ENCODE measurements around the gene BCLAF3. TPM values are rescaled to one million over a fixed set of nuclear protein-coding genes. Genes with fewer than 3 reads are reported as not detected.

The BCLAF3 gene
- total RNA-seq, 1 experiment from 2014 or later = 5.3 TPM

DNA sequence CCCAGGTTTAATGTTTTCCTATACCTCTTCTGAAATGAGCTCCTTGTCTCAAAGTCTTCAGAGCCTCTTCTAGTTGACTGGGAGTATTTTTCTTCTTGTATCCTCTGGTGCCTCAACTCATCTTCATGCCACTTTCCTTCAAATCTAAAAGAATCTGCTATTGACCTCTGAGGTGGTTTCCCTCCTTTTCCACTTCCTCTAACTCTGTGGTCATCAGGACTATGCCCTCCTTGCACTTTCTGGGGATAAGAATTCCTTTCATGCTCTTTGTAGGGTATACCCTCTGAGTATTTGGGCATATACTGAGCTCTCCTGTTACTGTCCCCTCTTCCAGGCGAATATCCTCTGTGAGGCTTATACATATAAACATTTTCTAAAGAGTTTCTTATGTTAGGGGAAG, 24.8 kb downstream of the BCLAF3 start:
- H4K20me1 ChIP-seq (ENCODE audit: insufficient read depth) = no peaks in the 10 kb centered on the region
- H3K27ac ChIP-seq (ENCODE audit: low read depth, low read length) = no peak overlapping the region
- TSS peak; percentile 55 for BruUV-seq (replicated peaks)
- RAD21 ChIA-PET (ENCODE audit: low non-redundant PET in 1 of 2, low total read pairs in 2 of 2, uncharacterized antibody in 2 of 2, unreplicated experiment in 2 of 2) = no interaction called here
- H3K4me3 ChIP-seq (replicated peaks in 1 of 2; ENCODE audit: low read depth in 1 of 2, low read length in 2 of 2) = no peak overlapping the region
- POLR2A ChIA-PET = no interaction called here
- no peak for DNase-seq (ENCODE audit: low read depth, low spot score)
- no peak for ATAC-seq
- H3K9me2 ChIP-seq (ENCODE audit: insufficient read depth) = no peaks in the 10 kb centered on the region
- H3K36me3 ChIP-seq (ENCODE audit: control insufficient read depth in 1 of 2, insufficient read depth in 2 of 2, low read length in 2 of 2) = no peaks in the 10 kb centered on the region; a peak in 1 of 4 replicates
- no peak overlapping the region for H2AFZ ChIP-seq (ENCODE audit: low read depth, low read length, poor library complexity, severe bottlenecking)
- H3K9me3 ChIP-seq (ENCODE audit: control insufficient read depth in 1 of 2, insufficient read depth in 1 of 2, low read depth in 1 of 2, low read length in 2 of 2) = no peaks in the 10 kb centered on the region
- H3K27me3 ChIP-seq (ENCODE audit: insufficient read depth, low read length) = no peaks in the 10 kb centered on the region
- H3K4me2 ChIP-seq (ENCODE audit: low read length) = no peak overlapping the region
- H3K9ac ChIP-seq (ENCODE audit: low read length) = no peak overlapping the region
- intact Hi-C loops (cut with micrococcal nuclease) = no loop called here
- TF ChIP-seq, protein P1, sequence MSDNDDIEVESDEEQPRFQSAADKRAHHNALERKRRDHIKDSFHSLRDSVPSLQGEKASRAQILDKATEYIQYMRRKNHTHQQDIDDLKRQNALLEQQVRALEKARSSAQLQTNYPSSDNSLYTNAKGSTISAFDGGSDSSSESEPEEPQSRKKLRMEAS (IDR thresholded peaks at IDR 0.05) = no peak
- TF ChIP-seq, protein P2, sequence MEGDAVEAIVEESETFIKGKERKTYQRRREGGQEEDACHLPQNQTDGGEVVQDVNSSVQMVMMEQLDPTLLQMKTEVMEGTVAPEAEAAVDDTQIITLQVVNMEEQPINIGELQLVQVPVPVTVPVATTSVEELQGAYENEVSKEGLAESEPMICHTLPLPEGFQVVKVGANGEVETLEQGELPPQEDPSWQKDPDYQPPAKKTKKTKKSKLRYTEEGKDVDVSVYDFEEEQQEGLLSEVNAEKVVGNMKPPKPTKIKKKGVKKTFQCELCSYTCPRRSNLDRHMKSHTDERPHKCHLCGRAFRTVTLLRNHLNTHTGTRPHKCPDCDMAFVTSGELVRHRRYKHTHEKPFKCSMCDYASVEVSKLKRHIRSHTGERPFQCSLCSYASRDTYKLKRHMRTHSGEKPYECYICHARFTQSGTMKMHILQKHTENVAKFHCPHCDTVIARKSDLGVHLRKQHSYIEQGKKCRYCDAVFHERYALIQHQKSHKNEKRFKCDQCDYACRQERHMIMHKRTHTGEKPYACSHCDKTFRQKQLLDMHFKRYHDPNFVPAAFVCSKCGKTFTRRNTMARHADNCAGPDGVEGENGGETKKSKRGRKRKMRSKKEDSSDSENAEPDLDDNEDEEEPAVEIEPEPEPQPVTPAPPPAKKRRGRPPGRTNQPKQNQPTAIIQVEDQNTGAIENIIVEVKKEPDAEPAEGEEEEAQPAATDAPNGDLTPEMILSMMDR (IDR thresholded peaks at IDR 0.05 in 2 of 3, conservative IDR thresholded peaks at IDR 0.05 in 1 of 3; ENCODE audit: borderline replicate concordance in 1 of 3, insufficient read depth in 1 of 3, low read depth in 2 of 3, low read length in 2 of 3) = no peak
- no peak for TF ChIP-seq SRF (IDR thresholded peaks at IDR 0.05; ENCODE audit: low read depth)
- H3K4me1 ChIP-seq (ENCODE audit: control insufficient read depth in 1 of 2, insufficient read depth in 2 of 2, low read length in 2 of 2) = peaks cover 0 to 7% of the 10 kb centered on the region in 2 experiments; a peak in 2 of 4 replicates
- CTCF ChIA-PET = no interaction called here
- no peaks in the 10 kb centered on the region for H3K79me2 ChIP-seq (ENCODE audit: insufficient read depth, low read length)

DNA sequence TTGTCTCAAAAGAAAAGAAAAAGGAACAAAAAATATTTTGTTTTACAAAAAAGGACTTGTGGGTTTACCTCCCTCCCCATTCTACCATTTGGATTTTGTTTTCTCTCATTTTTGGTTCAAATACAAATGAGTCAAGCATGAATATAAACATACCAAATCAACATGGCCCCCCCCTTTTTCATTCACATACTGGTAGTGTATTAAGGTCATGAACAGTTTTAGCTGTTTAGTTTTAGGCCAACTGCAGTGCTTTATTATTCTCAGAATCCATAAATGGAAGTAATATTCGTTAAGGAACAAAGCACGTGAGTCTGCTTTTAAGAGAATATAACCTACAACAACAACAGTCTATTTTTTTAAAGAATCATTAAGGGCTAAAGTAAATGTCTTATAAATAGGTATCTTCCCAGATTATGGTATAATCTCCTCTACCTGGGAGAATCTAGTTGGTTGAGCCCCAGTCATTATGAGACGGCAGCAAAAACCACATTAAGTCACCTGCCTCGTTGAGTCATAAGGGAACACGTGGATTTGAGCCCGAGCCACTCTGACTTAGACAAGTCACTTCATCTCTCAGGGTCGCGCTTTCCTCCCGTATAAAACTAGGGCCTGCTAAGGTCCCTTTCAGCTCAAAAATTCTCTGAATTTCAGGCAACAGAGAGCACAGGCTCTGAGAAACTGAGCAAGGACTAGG, 26.7 kb downstream of the BCLAF3 start:
- no peak; the same call in 1 of the 2 replicates for ATAC-seq
- intact Hi-C loops (cut with micrococcal nuclease) = no loop called here
- H3K27ac ChIP-seq (ENCODE audit: low read depth, low read length) = no peak overlapping the region
- H3K4me3 ChIP-seq (replicated peaks in 1 of 2; ENCODE audit: low read depth in 1 of 2, low read length in 2 of 2) = no peak overlapping the region
- no peak overlapping the region for H3K9ac ChIP-seq (ENCODE audit: low read length)
- no peak for DNase-seq (ENCODE audit: low read depth, low spot score)
- no TSS peak for BruUV-seq (replicated peaks)
- no peaks in the 10 kb centered on the region; a peak in 1 of 4 replicates for H3K36me3 ChIP-seq (ENCODE audit: control insufficient read depth in 1 of 2, insufficient read depth in 2 of 2, low read length in 2 of 2)
- ChIA-PET RAD21 (ENCODE audit: low non-redundant PET in 1 of 2, low total read pairs in 2 of 2, uncharacterized antibody in 2 of 2, unreplicated experiment in 2 of 2) (no interaction called here), CTCF (no interaction called here), POLR2A (no interaction called here)
- H3K4me2 ChIP-seq (ENCODE audit: low read length) = no peak overlapping the region
- H3K9me2 ChIP-seq (ENCODE audit: insufficient read depth) = no peaks in the 10 kb centered on the region
- H2AFZ ChIP-seq (ENCODE audit: low read depth, low read length, poor library complexity, severe bottlenecking) = no peak overlapping the region
- no peaks in the 10 kb centered on the region for H3K79me2 ChIP-seq (ENCODE audit: insufficient read depth, low read length)
- no peaks in the 10 kb centered on the region for H4K20me1 ChIP-seq (ENCODE audit: insufficient read depth)
- H3K4me1 ChIP-seq (ENCODE audit: control insufficient read depth in 1 of 2, insufficient read depth in 2 of 2, low read length in 2 of 2) = peaks cover 0 to 7% of the 10 kb centered on the region in 2 experiments; a peak in 2 of 4 replicates
- no peak for TF ChIP-seq SIN3A (IDR thresholded peaks at IDR 0.05; ENCODE audit: low read depth)
- no peak for TF ChIP-seq SP1 (IDR thresholded peaks at IDR 0.05; ENCODE audit: low read depth)
- no peak for TF ChIP-seq POLR2AphosphoS5 (IDR thresholded peaks at IDR 0.05; ENCODE audit: low read depth, low read length)
- TF ChIP-seq RAD21 (IDR thresholded peaks at IDR 0.05; ENCODE audit: low read depth) = no peak
- no peak for TF ChIP-seq CBX3 (IDR thresholded peaks at IDR 0.05; ENCODE audit: low read depth)
- H3K27me3 ChIP-seq (ENCODE audit: insufficient read depth, low read length) = no peaks in the 10 kb centered on the region
- H3K9me3 ChIP-seq (ENCODE audit: control insufficient read depth in 1 of 2, insufficient read depth in 1 of 2, low read depth in 1 of 2, low read length in 2 of 2) = no peaks in the 10 kb centered on the region
